ENCODE data around the gene RTTN. TPM values are rescaled to one million over a fixed set of nuclear protein-coding genes. Genes with fewer than 3 reads are reported as not detected.

RTTN gene
- 252 and 260 TPM in 2 replicates for total RNA-seq (2013; cell fraction: nucleolus; rRNA removed)
- 36.6 and 40.9 TPM in 2 replicates for total RNA-seq (2014; rRNA removed)
- total RNA-seq (2014; rRNA removed; fragmentation: Illumina TruSeq; extraction: Trizol) = 34.6 and 35.7 TPM in 2 replicates
- total RNA-seq (2021) = 22.4 and 22.5 TPM in 2 replicates
- polyA plus RNA-seq (2011; ENCODE audit: low read depth) = 6.9 TPM
- polyA plus RNA-seq (2011; rRNA removed) = 16.9 and 20.3 TPM in 2 replicates
- 8.4 and 9.0 TPM in 2 replicates for polyA plus RNA-seq (2011; cell fraction: cytosol; rRNA removed)
- polyA plus RNA-seq (2011; cell fraction: nucleus; rRNA removed) = 33.1 and 38.0 TPM in 2 replicates
- 8.6 and 12.1 TPM in 2 replicates for polyA plus RNA-seq (2012)
- polyA plus RNA-seq (2014; fragmentation: Illumina TruSeq; extraction: Trizol) = 17.9 and 21.5 TPM in 2 replicates
- 10 to 100 TPM in 1 of 2 experiments, 1 to 10 TPM in 1; 9.4 to 12.3 TPM for polyA plus RNA-seq (2014; fragmentation: Nextera tagmentation; extraction: Ambion mirVana)
- polyA plus RNA-seq (2014; rRNA removed) = 13.4 and 14.5 TPM in 2 replicates
- 10 to 100 TPM; 11.8 to 12.8 TPM for polyA plus RNA-seq (2016; fragmentation: Nextera tagmentation; extraction: Ambion mirVana)
- polyA minus RNA-seq (2011; rRNA and poly(A)+ RNA removed) = 76.1 and 82.1 TPM in 2 replicates
- 11.7 and 13.1 TPM in 2 replicates for polyA minus RNA-seq (2011; cell fraction: cytosol; rRNA and poly(A)+ RNA removed)
- 131 and 224 TPM in 2 replicates for polyA minus RNA-seq (2011; cell fraction: nucleus; rRNA and poly(A)+ RNA removed)
- percentile 78 among the genes with signal in this experiment for Bru-seq, nascent RNA
- BruChase-seq, experiment 1, labeled RNA remaining after a 6-hour chase = percentile 75 among the genes with signal in this experiment
- percentile 83 among the genes with signal in this experiment for BruChase-seq, experiment 2, labeled RNA remaining after a 2-hour chase
- long read RNA-seq, experiment 1, partial matches to known transcripts = 2 of 2 reads
- long read RNA-seq, experiment 1, other reads (novel, unspliced or antisense) = 0 of 2 reads
- long read RNA-seq, experiment 2, partial matches to known transcripts = 12 of 31 reads
- long read RNA-seq, experiment 2, other reads (novel, unspliced or antisense) = 19 of 31 reads

DNA sequence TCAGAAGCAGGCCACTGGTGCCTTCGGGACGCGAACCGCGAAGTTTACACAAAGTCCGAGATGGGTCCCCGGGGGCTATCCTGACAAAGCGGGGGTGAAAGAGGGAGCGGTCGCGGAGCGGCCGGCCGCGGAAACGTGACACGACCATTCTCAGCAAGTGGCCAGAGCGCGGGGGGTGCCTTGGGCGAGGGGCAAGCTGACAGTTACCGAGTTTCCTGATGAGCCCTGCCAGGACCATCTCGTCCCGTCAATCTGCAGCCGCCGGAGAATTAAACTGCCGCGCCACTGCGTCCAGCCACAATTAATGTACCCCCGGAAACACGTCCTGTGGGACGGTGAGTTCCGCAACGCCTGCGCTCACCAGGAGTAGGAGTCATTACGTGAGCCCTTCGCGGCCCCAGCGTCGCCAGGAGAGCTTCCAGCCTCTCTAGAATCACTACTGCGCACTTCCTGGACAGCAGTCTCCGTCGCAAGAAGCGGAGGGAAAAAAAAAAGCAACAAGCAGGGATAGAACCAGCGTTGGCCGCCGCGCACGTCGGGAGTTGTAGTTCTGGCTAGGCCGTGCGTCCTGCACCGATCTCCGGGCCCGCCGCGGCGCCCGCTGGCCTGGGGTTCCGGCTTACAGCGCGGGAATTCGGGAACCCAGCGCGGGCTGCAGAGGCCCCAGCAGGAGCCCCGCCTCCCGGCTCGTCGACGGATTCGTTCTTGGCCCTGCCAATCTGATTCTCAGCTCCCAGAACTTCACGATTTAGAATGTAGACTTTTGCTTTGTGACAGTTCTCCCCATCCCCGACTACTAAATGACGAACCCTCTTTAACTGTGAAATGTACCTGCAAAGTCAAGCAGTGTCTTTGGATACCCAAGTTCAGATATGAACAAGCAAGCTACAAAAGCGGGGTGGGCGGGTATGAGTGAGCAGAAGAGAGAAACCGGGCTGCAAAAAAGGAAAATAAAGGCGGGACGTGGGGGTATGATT lies at the start of gene RTTN:
Gene RTTN (minus strand): TSS at position 267 of the 977 bp plus-strand sequence. CDS start 29 bp downstream, at position 238.
- POLR2A ChIA-PET = interaction anchor here (0.9 to 2.0 kb wide), 3 partner anchors 11 to 169 kb away, joined by 4 to 9 read pairs (median 5); no protein-coding TSS in a partner anchor
- H3K36me3 ChIP-seq (ENCODE audit: control insufficient read depth in 2 of 2, insufficient read depth in 2 of 2, low read length in 1 of 2) = peaks cover 0 to 2% of the 10 kb centered on the region in 2 experiments; a peak in 1 of 4 replicates
- ATAC-seq (peak; percentile 98), DNase-seq (ENCODE audit: low read depth, low spot score) (peak; percentile 85), FAIRE-seq (peak; percentile 47)
- peak within 1 kb of the TSS; percentile 87 for H3K9ac ChIP-seq (ENCODE audit: control insufficient read depth, insufficient read depth, low read length)
- H2AFZ ChIP-seq (ENCODE audit: control insufficient read depth, low read depth, low read length) = peak within 1 kb of the TSS; percentile 94
- WGBS (ENCODE audit: insufficient coverage, insufficient replicate concordance, low lambda C conversion rate, missing lambda C conversion rate) = under 1% methylated on average over 78 of the region's 78 CpGs
- CTCF ChIA-PET = interaction anchor here (0.6 to 2.4 kb wide), 7 partner anchors 9 to 247 kb away, joined by 3 to 6 read pairs (median 4); no protein-coding TSS in a partner anchor
- peak within 1 kb of the TSS; percentile 66 for H3K4me2 ChIP-seq (ENCODE audit: control insufficient read depth, insufficient read depth)
- peaks cover 18% of the 10 kb centered on the region for H3K79me2 ChIP-seq (ENCODE audit: control insufficient read depth, insufficient read depth, low read length)
- H4K20me1 ChIP-seq (ENCODE audit: control insufficient read depth, insufficient read depth) = no peaks in the 10 kb centered on the region
- H3K4me1 ChIP-seq (ENCODE audit: control insufficient read depth, insufficient read depth, low read length) = no peaks in the 10 kb centered on the region; the same call in 1 of the 2 replicates
- in situ Hi-C loops (cut with MboI) = loop anchor here (10.0 kb wide), 1 partner anchor 1491 kb away; the partner anchor contains the start of gene TMX3
- peak within 1 kb of the TSS; percentile 91 for H3K4me3 ChIP-seq
- TSS peak; percentile 75 for BruUV-seq (replicated peaks)
- peak within 1 kb of the TSS; percentile 95 for H3K27ac ChIP-seq (ENCODE audit: control insufficient read depth, insufficient read depth)
- no peaks in the 10 kb centered on the region for H3K9me3 ChIP-seq (replicated peaks; ENCODE audit: control insufficient read depth, insufficient read depth, low read length)
- intact Hi-C loops (cut with micrococcal nuclease; ENCODE audit: unreplicated experiment) = loop anchor here (2.0 to 10.0 kb wide), 3 partner anchors 85 to 1491 kb away; partner anchors contain the start of gene TMX3
- RAD21 ChIA-PET (ENCODE audit: unreplicated experiment) = interaction anchor here (1.0 to 2.1 kb wide), 3 partner anchors 10 to 286 kb away, joined by 3 to 14 read pairs (median 3); no protein-coding TSS in a partner anchor
- SMC1A ChIA-PET (ENCODE audit: uncharacterized antibody, unreplicated experiment) = interaction anchor here (0.9 to 2.0 kb wide), 5 partner anchors 10 to 248 kb away, joined by 3 to 7 read pairs (median 5); no protein-coding TSS in a partner anchor
- no peaks in the 10 kb centered on the region for H3K27me3 ChIP-seq (replicated peaks in 1 of 2; ENCODE audit: control insufficient read depth in 2 of 2, insufficient read depth in 2 of 2, low read length in 1 of 2)
- TF ChIP-seq ZNF217 (IDR thresholded peaks at IDR 0.05) (no peak), FOXK2 (IDR thresholded peaks at IDR 0.05) (peak; percentile 79), FOXM1 (IDR thresholded peaks at IDR 0.05; ENCODE audit: low read depth, low read length) (peak; percentile 56; the same call in 1 of the 2 replicates), ZBTB33 (IDR thresholded peaks at IDR 0.05) (no peak), CEBPZ (IDR thresholded peaks at IDR 0.05; ENCODE audit: low read depth, low read length) (no peak; the same call in 1 of the 2 replicates), HDGF (IDR thresholded peaks at IDR 0.05) (no peak), RCOR1 (conservative IDR thresholded peaks at IDR 0.05; ENCODE audit: low read depth, low read length) (no peak; the same call in 1 of the 2 replicates), TBL1XR1 (IDR thresholded peaks at IDR 0.05; ENCODE audit: low read depth, low read length) (peak; percentile 32; the same call in 1 of the 2 replicates), SRF (IDR thresholded peaks at IDR 0.05; ENCODE audit: low read depth in 2 of 2, low read length in 2 of 2) (peak; percentile 19 to 89; a peak in 3 of 4 replicates), IKZF2 (IDR thresholded peaks at IDR 0.05) (peak; percentile 55 to 72), SREBF1 (IDR thresholded peaks at IDR 0.05; ENCODE audit: low read length) (peak; percentile 89), LARP7 (IDR thresholded peaks at IDR 0.05) (peak; percentile 78), RUNX3 (IDR thresholded peaks at IDR 0.05; ENCODE audit: low read length) (peak; percentile 82)
